ENCODE measurements around the gene CLEC3B.

The CLEC3B gene

GRCh38 chr3:45003859-45004258, 22.2 kb upstream of the CLEC3B start:
- DNase-seq, result no peak

GRCh38 chr3:45007091-45007490, 19.0 kb upstream of the CLEC3B start:
- DNase-seq, result no peak

GRCh38 chr3:45008117-45008516, 18.0 kb upstream of the CLEC3B start:
- DNase-seq, result no peak

- no peak for DNase-seq
Observed at GRCh38 chr3:45009868-45010267, 16.2 kb upstream of the CLEC3B start.

GRCh38 chr3:45010811-45011333, 15.2 kb upstream of the CLEC3B start:
- no peak for DNase-seq

DNA sequence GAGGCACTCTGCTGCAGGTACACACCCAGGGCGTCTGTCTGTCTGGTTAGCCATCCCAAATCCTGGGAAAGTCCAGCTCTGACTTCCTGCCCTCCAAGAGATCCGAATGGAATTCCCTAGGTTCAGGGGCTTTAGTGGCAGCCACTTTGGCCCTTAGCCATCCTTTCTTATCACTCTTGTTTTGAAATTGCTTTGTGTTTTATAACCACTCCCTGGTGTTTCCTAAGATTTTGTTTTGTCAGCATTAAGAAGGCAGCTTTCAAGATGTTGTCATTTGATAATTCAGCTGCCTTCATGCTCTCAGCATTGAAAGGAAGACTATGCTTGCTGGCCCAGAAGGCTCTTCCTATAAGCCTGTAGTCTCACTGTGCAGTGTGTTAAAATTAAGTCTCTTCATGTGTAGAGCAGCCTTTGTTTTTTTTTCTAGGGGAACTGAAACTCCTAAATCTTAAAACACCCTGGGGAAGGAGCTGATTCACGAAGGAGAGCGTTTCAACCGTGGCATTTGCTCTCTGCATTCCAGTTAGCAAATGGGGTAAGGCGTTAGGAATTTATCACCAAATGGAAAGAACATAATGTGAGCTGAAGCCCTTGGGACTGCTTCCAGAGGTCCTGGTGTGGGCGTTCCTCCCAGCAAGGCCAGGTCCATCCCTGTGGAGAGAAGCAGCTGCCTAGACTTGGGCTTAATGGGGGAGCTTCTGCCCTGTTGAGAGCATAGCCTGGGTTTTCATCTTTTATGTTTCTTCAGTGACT, 14.2 kb upstream of the CLEC3B start:
- no peak for DNase-seq

DNA sequence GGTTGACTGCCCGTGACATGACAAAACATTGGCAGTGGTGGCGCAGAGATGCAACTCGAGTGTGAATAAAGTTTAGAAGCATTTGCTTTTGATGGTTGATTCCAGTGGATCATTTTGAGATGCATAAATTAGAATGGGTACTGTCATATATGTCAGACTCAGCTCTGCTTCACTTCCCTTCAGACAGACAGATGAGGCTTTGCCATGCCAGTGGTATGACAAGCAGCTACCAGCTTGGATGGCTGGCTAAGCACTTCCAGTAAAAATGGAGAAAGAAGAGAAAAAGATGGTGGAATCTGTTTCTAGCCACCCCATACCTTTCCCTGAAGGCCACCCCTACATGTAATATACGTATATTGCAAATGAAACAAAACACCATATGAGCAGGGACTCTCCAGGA, 13.5 kb upstream of the CLEC3B start:
- no peak for DNase-seq

GRCh38 chr3:45016916-45017315, 9.2 kb upstream of the CLEC3B start:
- no peak for DNase-seq

GRCh38 chr3:45017821-45018220, 8.3 kb upstream of the CLEC3B start:
- DNase-seq, result no peak

DNA sequence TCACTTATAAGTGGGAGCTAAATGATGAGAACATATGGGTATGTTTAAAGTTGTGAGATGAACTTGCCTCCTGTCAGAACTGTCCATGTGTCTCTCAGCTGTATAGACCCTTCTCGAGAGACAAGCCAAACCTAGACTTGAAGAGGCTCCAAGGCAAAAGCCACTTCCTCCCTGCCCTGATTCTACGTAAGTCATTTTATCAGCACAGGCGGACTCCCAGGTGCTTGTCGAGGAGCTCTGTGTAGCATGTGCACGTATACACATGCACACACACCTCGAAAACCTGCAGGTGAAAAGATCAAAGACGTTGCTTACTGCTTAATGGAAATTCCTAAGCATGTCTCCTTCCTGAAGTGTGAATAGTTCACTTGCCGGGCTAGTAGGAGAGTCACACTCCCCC, 5.6 kb upstream of the CLEC3B start:
- DNase-seq, result no peak

GRCh38 chr3:45021524-45022297, 4.4 kb upstream of the CLEC3B start:
- no peak for DNase-seq

- DNase-seq, result no peak
Observed at GRCh38 chr3:45023675-45024074, 2.4 kb upstream of the CLEC3B start.

- no peak for DNase-seq
Observed at GRCh38 chr3:45024542-45025255, 1.4 kb upstream of the CLEC3B start.

DNA sequence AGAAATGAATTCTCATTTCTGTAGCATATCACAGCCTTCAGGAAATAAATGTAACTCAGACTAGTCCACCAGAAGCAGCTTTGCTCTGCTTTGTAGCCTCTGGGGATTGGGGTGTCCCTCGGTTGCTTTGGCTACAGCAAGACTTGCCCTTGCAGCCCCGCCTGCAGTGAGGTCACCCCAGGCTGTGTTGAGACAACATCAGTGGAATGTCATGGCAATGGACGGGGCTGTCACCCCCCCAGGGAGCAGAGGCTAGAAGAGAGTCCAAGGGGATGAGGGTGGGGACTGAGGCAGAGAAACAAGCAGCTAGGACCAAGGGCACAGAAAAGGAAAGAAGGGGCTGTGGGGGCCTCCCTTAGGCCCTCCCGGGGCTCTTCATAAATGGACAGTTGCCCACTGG, 854 bp downstream of the CLEC3B start:
- DNase-seq, result no peak

GRCh38 chr3:45027441-45027840, 1.3 kb downstream of the CLEC3B start:
- no peak for DNase-seq

DNA sequence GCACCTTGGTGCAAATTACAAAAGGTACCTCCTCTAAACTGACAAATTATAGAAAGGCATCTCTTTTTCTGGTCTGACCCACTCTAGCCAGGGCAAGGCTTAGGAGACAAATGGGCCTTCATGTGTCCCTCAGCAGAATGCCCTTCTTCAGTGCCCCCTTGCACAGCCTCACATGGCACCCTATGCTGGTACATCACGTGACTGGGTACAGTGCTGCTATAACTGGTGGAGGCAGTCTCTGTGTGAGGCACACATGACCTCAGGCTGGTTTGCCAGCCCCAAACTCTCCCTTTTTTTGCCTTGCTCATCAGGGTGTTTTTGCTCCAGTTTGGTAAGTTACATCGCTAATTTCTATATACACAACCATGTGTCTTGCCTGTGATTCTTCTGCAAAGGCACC, 3.1 kb downstream of the CLEC3B start:
- no peak for DNase-seq

DNA sequence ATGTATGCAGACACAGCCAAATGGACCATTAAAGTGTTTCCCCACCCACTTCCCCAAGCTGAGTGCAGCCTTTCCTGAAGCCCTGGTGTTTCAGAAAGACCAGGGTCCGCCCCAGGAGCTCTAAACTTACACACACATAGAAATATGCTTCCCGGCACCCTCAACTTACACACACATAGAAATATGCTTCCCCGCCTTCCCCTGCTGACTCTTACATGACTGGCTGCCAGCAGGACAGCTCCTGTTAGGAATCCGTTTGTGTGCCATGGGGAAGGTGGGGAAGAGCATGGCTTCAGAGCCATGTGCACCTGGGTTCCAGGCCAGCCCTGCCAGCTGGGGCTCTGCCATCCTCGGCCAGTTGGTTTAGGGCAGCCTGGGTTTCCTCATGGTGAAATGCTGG, 3.6 kb downstream of the CLEC3B start:
- DNase-seq, result no peak

- no peak for DNase-seq
Observed at GRCh38 chr3:45031531-45031930, 5.4 kb downstream of the CLEC3B start.

GRCh38 chr3:45032113-45032512, 6.0 kb downstream of the CLEC3B start:
- no peak for DNase-seq

DNA sequence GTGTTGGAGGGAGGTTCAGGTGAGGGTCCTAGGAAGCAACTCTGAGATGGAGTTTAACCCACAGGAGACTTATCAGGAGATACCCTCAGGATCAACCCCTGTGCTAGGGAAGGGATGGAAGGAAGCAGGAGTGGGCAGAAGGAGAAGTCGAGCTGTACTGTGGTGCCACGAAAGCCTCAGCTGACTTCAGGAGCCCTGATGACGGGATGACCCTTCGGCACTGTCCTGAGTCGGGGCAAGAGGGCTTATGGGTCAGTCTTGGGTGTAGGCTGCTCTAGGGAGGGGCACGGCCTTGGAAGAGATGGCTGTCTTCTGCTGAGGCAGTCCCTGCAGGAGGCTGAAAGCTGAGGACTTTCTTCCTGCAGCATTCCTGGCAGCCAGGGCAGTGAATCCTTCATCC, 7.7 kb downstream of the CLEC3B start:
- no peak for DNase-seq

DNA sequence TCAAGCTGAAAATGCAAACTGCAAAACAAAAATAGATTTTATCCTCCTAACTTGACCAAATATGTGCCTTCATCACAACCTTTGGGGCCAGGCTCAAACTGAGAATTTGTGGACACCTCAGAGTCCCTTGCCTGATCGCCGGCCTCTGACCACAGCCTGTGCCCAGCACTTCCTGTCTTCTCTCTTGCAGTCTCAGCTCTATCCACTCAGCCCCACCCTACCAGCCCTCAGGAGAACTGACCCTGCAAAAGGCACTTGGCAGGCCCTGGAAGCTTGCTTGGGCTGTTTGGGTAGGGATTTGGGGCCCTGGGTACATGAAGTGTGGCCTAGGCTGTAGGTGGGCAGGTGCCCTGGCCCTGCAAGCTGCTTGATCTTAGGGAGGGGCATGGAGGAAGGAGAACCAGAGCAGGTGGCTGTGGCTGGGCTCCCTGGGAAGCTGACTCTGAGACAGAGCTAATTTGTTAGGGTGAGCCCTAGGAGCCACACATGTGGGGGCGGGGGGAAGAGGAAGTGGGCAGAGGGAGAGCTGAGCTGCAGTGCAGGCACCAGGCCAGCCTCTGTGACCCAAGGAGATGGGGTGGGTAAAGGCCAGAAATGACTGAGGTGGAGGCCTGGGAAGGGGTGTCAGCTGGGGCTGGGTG, 8.6 kb downstream of the CLEC3B start:
- DNase-seq, result peak; percentile 52

DNA sequence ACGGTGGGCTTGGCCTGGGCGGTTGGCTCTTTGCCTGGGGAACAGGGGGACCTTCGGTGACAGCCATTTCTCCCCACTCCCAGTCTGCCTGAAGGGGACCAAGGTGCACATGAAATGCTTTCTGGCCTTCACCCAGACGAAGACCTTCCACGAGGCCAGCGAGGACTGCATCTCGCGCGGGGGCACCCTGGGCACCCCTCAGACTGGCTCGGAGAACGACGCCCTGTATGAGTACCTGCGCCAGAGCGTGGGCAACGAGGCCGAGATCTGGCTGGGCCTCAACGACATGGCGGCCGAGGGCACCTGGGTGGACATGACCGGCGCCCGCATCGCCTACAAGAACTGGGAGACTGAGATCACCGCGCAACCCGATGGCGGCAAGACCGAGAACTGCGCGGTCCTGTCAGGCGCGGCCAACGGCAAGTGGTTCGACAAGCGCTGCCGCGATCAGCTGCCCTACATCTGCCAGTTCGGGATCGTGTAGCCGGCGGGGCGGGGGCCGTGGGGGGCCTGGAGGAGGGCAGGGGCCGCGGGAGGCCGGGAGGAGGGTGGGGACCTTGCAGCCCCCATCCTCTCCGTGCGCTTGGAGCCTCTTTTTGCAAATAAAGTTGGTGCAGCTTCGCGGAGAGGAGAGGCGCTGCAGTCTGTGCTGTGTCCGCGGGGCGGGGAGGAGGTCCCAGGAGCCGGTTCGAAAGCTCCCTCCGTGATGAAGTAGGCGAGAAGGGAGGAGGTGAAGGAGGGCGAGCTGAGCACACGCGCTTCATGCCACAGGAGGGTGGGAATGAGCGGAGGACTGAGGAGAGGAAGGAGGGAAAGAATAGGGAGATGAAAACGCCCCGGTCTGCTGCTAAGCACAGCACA, 9.6 kb downstream of the CLEC3B start:
- DNase-seq, result peak; percentile 41

Measured in stimulated activated CD8-positive, alpha-beta memory T cell treated with anti-CD3 and anti-CD28 coated beads, Interleukin-4, amount 100 ng/mL, for 48 hours (primary cell).